ENCODE measurements around the gene FARSA. TPM values are rescaled to one million over a fixed set of nuclear protein-coding genes. Genes with fewer than 3 reads are reported as not detected.

Gene FARSA
- total and polyA plus RNA-seq, 2 of the 13 experiments (the other 11 are each of a cell fraction or from before 2014, with no cell fraction given), result 25.9 to 72.0 TPM

DNA sequence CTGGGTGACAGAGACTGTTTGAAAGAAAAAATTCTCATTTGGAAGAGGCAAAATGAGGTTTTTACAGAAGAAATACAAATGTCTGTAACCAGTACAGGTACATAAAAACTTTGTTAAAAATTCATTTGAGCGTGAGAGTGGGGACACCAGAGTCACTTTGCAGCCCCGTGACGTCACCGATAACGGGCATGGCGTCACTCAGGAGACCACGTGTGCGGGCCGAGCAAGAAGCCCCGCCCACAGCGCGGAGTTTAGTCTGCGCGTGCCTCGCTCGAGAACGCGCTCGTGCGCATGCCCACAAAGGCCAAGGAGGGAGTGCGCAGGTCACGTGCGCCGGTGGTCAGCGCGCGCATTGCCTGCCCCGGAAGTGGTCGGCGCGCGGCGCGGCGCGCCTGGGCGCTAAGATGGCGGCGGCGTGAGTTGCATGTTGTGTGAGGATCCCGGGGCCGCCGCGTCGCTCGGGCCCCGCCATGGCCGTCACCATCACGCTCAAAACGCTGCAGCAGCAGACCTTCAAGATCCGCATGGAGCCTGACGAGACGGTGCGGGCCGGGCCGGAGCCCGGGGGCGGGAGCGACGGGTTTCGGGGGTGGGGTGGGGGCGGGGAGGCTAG is 12.1 kb upstream of the FARSA start, which contains the start of gene RAD23A (continued):
- TF ChIP-seq, protein P1, sequence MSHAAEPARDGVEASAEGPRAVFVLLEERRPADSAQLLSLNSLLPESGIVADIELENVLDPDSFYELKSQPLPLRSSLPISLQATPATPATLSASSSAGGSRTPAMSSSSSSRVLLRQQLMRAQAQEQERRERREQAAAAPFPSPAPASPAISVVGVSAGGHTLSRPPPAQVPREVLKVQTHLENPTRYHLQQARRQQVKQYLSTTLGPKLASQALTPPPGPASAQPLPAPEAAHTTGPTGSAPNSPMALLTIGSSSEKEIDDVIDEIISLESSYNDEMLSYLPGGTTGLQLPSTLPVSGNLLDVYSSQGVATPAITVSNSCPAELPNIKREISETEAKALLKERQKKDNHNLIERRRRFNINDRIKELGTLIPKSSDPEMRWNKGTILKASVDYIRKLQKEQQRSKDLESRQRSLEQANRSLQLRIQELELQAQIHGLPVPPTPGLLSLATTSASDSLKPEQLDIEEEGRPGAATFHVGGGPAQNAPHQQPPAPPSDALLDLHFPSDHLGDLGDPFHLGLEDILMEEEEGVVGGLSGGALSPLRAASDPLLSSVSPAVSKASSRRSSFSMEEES (CRISPR knock-in tag; IDR thresholded peaks at IDR 0.05), result peak; percentile 95
- TF ChIP-seq SNAI1 (CRISPR knock-in tag; IDR thresholded peaks at IDR 0.05; ENCODE audit: borderline replicate concordance) (no peak), RBM39 (IDR thresholded peaks at IDR 0.05; ENCODE audit: low read depth, low read length, poor library complexity, severe bottlenecking) (peak; percentile 68), ZNF564 (CRISPR knock-in tag; IDR thresholded peaks at IDR 0.05) (peak; percentile 65; the same call in 1 of the 2 replicates), ZBTB1 (CRISPR knock-in tag; IDR thresholded peaks at IDR 0.05; ENCODE audit: borderline replicate concordance) (no peak), FOXK2 (IDR thresholded peaks at IDR 0.05) (no peak), MYNN (CRISPR knock-in tag; IDR thresholded peaks at IDR 0.05; ENCODE audit: low read depth) (no peak), KDM6A (CRISPR knock-in tag; IDR thresholded peaks at IDR 0.05; ENCODE audit: low read depth) (no peak), HMGA1 (CRISPR knock-in tag; conservative IDR thresholded peaks at IDR 0.05) (no peak), MXD4 (CRISPR knock-in tag; IDR thresholded peaks at IDR 0.05) (peak; percentile 91), JUND (CRISPR knock-in tag; IDR thresholded peaks at IDR 0.05) (peak; percentile 65; the same call in 1 of the 2 replicates), ZNF747 (CRISPR knock-in tag; IDR thresholded peaks at IDR 0.05; ENCODE audit: borderline replicate concordance) (peak; percentile 87), ADNP (CRISPR knock-in tag; IDR thresholded peaks at IDR 0.05) (no peak), ZNF296 (CRISPR knock-in tag; conservative IDR thresholded peaks at IDR 0.05) (no peak; the same call in 1 of the 2 replicates), ZNF3 (CRISPR knock-in tag; IDR thresholded peaks at IDR 0.05) (no peak), ZNF136 (CRISPR knock-in tag; IDR thresholded peaks at IDR 0.05; ENCODE audit: low read depth) (no peak), CHD4 (IDR thresholded peaks at IDR 0.05; ENCODE audit: borderline replicate concordance, low read length) (peak; percentile 82; the same call in 1 of the 2 replicates), CBFB (CRISPR knock-in tag; IDR thresholded peaks at IDR 0.05) (peak; percentile 96), ZNF33B (CRISPR knock-in tag; IDR thresholded peaks at IDR 0.05) (no peak), CEBPB (IDR thresholded peaks at IDR 0.05; ENCODE audit: borderline replicate concordance, low read depth, low read length) (peak; percentile 4; the same call in 1 of the 2 replicates)
- TF ChIP-seq, protein P2, sequence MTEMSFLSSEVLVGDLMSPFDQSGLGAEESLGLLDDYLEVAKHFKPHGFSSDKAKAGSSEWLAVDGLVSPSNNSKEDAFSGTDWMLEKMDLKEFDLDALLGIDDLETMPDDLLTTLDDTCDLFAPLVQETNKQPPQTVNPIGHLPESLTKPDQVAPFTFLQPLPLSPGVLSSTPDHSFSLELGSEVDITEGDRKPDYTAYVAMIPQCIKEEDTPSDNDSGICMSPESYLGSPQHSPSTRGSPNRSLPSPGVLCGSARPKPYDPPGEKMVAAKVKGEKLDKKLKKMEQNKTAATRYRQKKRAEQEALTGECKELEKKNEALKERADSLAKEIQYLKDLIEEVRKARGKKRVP (CRISPR knock-in tag; IDR thresholded peaks at IDR 0.05), result no peak
- TF ChIP-seq, protein P3, sequence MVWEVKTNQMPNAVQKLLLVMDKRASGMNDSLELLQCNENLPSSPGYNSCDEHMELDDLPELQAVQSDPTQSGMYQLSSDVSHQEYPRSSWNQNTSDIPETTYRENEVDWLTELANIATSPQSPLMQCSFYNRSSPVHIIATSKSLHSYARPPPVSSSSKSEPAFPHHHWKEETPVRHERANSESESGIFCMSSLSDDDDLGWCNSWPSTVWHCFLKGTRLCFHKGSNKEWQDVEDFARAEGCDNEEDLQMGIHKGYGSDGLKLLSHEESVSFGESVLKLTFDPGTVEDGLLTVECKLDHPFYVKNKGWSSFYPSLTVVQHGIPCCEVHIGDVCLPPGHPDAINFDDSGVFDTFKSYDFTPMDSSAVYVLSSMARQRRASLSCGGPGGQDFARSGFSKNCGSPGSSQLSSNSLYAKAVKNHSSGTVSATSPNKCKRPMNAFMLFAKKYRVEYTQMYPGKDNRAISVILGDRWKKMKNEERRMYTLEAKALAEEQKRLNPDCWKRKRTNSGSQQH (CRISPR knock-in tag; IDR thresholded peaks at IDR 0.05; ENCODE audit: low read depth), result peak; percentile 75; the same call in 1 of the 2 replicates
- TF ChIP-seq, protein P4, sequence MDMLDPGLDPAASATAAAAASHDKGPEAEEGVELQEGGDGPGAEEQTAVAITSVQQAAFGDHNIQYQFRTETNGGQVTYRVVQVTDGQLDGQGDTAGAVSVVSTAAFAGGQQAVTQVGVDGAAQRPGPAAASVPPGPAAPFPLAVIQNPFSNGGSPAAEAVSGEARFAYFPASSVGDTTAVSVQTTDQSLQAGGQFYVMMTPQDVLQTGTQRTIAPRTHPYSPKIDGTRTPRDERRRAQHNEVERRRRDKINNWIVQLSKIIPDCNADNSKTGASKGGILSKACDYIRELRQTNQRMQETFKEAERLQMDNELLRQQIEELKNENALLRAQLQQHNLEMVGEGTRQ (IDR thresholded peaks at IDR 0.05; ENCODE audit: low read depth, low read length), result peak; percentile 97
- TF ChIP-seq, protein P4 (CRISPR knock-in tag; IDR thresholded peaks at IDR 0.05; ENCODE audit: borderline replicate concordance), result peak; percentile 98; the same call in 1 of the 2 replicates
- TF ChIP-seq, protein P5, sequence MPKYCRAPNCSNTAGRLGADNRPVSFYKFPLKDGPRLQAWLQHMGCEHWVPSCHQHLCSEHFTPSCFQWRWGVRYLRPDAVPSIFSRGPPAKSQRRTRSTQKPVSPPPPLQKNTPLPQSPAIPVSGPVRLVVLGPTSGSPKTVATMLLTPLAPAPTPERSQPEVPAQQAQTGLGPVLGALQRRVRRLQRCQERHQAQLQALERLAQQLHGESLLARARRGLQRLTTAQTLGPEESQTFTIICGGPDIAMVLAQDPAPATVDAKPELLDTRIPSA (CRISPR knock-in tag; IDR thresholded peaks at IDR 0.05; ENCODE audit: borderline replicate concordance), result no peak

Measured in HepG2 (cell line).